ENCODE data around the gene NIPSNAP3A.
"Not testable (repeated sequence)": the region's sequence is repeated elsewhere in the genome, so short reads cannot be mapped to it uniquely, and the experiment has no call there.

Gene NIPSNAP3A

GRCh38 chr9:104750185-104750767, 2.8 kb downstream of the NIPSNAP3A start:
- in situ Hi-C loops (cut with MboI; ENCODE audit: low sequenced_read_pairs, unreplicated experiment): no loop called here
- no peak for DNase-seq (ENCODE audit: low spot score)
- no peak for TF ChIP-seq CTCF (IDR thresholded peaks at IDR 0.05; ENCODE audit: borderline replicate concordance, control extremely low read depth, extremely low read depth, insufficient read depth, missing control alignments)

- no peak for TF ChIP-seq CTCF (IDR thresholded peaks at IDR 0.05; ENCODE audit: borderline replicate concordance, control extremely low read depth, extremely low read depth, insufficient read depth, missing control alignments)
- DNase-seq (ENCODE audit: low spot score): no peak
- in situ Hi-C loops (cut with MboI; ENCODE audit: low sequenced_read_pairs, unreplicated experiment): no loop called here
Observed at GRCh38 chr9:104758974-104759373, 11.5 kb downstream of the NIPSNAP3A start.

- in situ Hi-C loops (cut with MboI; ENCODE audit: low sequenced_read_pairs, unreplicated experiment): no loop called here
- DNase-seq (ENCODE audit: low spot score): no peak
- no peak for TF ChIP-seq CTCF (IDR thresholded peaks at IDR 0.05; ENCODE audit: borderline replicate concordance, control extremely low read depth, extremely low read depth, insufficient read depth, missing control alignments)
Observed at GRCh38 chr9:104765138-104765537, 17.7 kb downstream of the NIPSNAP3A start.

GRCh38 chr9:104766025-104766424, 18.5 kb downstream of the NIPSNAP3A start:
- in situ Hi-C loops (cut with MboI; ENCODE audit: low sequenced_read_pairs, unreplicated experiment): no loop called here
- no peak for DNase-seq (ENCODE audit: low spot score)
- TF ChIP-seq CTCF (IDR thresholded peaks at IDR 0.05; ENCODE audit: borderline replicate concordance, control extremely low read depth, extremely low read depth, insufficient read depth, missing control alignments): no peak

GRCh38 chr9:104767507-104767906, 20.0 kb downstream of the NIPSNAP3A start:
- no peak for DNase-seq (ENCODE audit: low spot score)
- TF ChIP-seq CTCF (IDR thresholded peaks at IDR 0.05; ENCODE audit: borderline replicate concordance, control extremely low read depth, extremely low read depth, insufficient read depth, missing control alignments): no peak
- in situ Hi-C loops (cut with MboI; ENCODE audit: low sequenced_read_pairs, unreplicated experiment): no loop called here

- in situ Hi-C loops (cut with MboI; ENCODE audit: low sequenced_read_pairs, unreplicated experiment); DNase-seq (ENCODE audit: low spot score): not testable (repeated sequence)
Observed at GRCh38 chr9:104769029-104769428, 21.5 kb downstream of the NIPSNAP3A start.

GRCh38 chr9:104769655-104770054, 22.2 kb downstream of the NIPSNAP3A start:
- in situ Hi-C loops (cut with MboI; ENCODE audit: low sequenced_read_pairs, unreplicated experiment): no loop called here
- no peak for DNase-seq (ENCODE audit: low spot score)
- no peak for TF ChIP-seq CTCF (IDR thresholded peaks at IDR 0.05; ENCODE audit: borderline replicate concordance, control extremely low read depth, extremely low read depth, insufficient read depth, missing control alignments)
